Measurements from ENCODE around the gene IFT57.

The IFT57 gene

DNA sequence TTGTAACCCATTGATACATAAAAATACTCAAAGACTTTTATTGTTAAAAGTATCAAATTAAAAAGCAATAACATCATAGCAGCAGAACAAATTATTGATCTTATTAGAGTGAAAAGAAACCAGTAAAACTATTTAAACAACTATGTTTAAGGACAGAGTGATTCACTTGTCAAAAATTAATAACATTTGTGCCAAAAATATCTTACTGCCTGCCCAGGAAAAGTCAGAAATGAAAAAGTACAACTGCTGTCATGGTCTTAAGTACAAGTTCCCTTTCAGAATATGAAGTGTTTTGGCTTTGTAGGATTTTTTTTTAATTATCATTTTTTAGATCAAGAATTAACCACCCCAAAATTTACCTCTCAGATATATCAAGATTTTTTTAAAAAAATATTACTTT, 3.4 kb downstream of the IFT57 start:
- no peak for DNase-seq

DNA sequence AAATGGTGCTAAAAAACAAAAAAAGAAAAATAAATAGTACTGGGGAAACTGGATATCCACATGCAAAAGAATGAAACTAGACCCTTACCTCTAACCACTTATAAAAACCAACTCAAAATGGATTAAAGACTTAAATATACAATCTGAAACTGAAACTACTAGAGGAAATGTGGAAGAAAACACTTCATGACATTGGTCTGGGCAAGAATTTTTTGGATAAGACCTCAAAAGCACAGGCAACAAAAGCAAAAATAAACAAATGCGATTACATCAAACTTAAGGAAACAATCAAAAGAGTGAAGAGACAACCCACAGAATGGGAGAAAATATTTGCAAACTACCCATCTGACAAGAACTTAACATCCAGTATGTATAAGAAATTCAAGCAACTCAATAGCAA, 6.4 kb downstream of the IFT57 start:
- no peak for DNase-seq

DNA sequence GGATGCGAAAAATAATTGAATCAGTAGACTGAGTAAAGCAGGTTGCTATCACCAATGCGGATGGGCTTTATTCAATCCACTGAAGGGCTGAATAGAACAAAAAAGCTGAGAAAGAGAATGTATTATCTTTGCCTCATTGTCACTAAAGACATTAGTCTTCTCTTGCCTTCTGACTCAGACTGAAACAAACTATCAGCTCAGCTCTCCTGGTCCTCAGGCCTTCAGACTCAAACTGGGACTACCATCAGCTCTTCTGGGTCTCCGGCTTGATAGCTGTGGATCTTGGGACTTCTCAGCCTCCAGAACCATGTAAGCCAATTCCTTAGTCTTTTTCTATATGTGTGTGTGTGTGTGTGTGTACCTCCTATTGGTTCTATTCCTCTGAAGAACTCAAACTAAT, 12.6 kb downstream of the IFT57 start:
- no peak for DNase-seq

DNA sequence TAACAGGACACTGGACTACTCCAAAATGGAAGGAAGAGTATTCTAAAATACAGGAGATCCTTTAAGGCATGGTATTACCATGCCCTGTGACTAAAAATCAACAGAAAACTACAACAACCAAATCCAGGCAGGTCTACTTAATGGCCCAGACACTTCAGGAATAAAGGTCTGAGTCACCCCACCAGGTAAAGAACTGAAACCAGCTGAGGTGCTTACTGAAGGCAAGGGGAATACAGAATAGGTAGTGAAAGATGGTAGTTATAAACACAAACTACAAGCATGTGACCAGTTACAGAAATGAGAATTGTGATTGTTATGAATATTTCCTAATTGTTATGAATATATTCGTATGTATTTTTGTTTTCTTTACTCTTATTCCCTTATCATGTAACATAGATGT, 13.4 kb downstream of the IFT57 start:
- no peak for DNase-seq

DNA sequence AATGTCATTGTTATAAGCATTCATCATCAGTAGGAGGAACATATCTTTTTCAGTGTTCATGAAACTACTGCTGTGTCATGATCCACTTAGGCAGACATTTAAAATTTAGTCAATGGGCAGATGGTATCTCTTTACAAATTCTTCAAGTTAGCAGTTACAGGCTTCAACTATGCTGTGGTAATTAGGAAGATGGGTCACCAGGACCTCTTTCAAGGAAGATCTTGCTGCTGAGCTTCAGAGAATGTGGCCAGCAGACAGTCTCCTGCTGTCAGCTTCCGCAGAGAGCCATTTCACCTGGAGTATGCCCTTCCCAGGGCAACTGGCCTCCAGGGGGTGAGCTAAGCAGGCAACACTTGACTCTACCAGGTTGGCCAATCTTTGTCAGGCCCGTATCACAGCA, 19.4 kb downstream of the IFT57 start:
- DNase-seq = no peak

DNA sequence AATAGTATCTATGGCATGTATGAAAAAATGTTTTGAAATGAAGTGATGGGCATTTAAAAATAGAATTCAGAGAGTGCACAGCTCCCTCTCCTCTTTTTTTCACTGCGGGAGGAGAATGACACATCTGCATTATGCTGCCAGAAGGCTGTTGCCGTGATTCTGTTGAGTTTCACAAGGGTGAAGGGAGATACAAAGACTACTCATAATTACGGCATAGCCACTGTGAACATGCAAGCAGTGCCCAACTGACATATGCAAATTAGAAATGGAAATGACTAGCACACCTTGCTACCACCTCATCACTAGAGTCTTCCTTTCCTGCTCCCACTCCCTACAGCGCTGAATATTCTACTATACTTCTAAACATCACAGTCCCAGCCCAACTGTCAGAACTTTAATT, 20.1 kb downstream of the IFT57 start:
- DNase-seq = no peak

DNA sequence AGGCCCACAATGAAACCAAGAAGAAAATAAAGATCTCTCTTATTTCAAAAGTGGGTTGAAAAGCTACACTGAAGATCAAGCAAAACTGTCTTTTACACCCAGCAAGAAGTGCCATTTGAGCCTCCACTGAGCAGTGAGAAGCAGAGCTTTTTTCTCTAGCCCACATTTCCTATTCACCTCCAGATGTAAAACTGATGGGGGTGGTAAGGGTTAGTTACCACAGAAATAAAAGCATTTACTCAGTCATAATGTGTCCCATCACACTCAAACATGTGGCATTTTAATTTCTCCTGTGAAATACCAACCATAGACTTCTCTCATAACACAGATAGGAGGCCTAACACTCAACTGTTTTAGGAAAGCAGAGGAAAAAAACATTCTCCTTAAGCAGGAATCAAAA, 21.0 kb downstream of the IFT57 start:
- no peak for DNase-seq

DNA sequence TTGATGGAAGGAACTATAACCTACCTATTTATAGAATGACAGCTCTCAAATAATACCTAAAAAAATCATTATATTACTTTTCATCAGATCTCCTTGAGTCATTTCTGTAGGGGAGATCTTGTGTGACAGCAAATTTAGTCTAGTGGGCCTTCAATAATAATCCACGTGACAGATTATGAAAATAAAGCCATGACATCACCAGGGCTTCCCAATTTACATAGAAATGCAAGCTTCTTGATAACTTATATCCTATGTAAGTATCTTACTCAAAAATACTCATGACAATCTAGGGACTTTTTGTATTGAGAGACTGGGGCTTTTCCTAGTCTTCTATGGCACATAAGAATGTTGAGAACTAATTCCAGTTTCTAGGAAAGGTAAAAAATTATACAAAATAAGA, 21.6 kb downstream of the IFT57 start:
- no peak for DNase-seq

DNA sequence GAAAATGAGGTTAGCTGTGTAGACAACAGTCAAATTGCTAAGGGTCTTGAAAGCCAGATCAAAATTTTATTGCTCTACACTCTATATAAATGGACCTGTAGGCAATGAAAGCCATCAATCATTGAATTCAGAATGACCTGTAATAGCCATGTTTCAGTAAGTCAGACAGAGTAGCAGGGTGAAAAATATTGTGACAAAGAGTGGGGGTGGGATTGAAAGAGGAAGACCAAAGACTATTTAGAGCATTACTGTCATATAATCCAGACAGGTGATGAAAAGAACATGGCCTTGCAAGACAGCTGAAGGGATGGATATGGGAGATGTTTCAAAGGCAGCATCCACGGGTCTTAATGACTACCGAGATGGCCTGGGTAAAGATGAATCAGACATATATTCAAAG, 22.2 kb downstream of the IFT57 start:
- DNase-seq = no peak

DNA sequence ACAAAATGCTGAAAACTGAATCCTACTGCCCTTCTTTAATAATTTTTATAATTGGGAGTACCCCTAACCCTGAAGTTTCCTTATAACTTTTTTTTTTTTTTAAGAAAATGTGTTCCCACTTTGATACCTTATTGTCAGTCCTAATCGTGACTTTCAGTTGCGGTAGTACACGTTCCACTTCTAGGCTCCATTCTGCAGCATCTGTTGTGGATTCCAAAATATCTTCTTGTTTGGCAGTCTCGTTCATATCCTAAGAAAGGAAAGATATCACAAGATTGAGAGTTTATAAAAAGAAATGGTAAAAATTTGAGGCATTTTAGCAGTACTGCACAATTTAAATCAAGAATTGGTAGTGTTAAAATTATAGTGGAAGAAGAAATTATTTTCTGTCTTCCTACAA, 30.8 kb downstream of the IFT57 start:
- no peak for DNase-seq

DNA sequence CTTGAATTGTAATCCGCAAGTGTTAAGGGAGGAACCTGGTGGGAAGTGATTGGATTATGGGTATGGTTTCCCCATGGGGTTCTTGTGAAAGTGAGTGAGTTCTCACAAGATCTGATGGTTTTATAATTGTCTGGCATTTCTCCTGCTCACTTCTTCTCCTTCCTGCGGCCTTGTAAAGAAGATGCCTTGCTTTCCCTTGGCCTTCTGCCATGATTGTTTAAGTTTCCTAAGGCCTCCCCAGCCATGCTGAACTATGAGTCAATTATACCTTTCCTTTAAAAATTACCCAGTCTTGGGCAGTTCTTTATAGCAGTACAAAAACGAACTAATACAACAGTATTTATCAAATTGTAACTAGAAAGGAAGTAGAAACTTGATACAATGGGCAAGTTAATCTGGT, 31.9 kb downstream of the IFT57 start:
- no peak for DNase-seq

DNA sequence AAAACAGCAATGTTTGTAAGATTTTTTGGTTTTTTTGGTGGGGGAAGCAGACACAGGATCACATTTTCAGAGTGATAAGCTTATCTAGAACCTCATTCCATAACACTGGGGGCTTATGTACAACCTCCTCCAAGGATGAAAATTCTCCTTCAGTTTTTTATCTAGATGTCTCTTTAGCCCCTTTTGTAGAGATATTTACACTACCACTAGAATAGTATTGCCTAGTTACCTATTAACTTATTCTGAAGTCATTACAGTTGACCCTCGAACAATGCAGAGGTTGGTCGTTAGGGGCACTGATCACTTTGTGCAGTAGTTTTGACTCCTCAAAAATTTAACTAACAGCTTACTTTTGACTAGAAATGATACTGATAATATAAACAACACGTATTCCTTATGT, 32.8 kb downstream of the IFT57 start:
- no peak for DNase-seq

DNA sequence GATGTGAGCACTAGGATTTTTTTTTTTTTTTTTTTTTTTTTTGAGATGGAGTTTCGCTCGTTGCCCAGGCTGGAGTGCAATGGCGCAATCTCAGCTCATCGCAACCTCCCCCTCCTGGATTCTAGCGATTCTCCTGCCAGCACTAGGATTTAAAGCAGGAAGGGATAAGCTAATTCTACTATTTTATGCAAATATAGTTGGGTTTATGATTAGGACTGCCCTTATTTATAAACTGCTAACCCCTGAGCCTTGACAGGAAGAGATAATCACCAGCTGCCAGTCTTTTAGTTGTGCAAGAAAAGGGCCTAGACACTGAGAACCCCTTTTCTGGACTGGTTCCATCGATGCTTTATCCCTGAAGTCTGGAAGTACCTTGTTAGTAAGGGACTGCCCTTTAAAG, 36.7 kb downstream of the IFT57 start:
- DNase-seq = no peak

DNA sequence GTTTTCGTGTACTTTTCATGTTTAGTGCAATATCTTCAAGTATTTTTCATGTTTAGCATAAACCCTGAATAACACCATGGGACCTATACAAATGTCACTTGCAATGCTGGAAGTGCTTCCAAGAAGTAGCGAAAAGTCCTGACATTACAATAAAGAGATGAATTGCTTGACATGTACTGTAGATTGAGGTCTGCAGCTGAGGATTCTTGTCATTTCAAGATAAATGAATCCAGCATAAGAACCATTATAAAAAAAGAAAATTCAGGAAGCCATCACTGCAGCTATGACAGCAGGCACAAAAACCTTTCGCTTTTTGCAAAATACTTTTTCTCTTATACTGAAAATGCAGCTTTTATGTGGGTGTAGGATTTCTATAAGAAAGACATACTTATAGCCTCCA, 37.4 kb downstream of the IFT57 start:
- no peak for DNase-seq

DNA sequence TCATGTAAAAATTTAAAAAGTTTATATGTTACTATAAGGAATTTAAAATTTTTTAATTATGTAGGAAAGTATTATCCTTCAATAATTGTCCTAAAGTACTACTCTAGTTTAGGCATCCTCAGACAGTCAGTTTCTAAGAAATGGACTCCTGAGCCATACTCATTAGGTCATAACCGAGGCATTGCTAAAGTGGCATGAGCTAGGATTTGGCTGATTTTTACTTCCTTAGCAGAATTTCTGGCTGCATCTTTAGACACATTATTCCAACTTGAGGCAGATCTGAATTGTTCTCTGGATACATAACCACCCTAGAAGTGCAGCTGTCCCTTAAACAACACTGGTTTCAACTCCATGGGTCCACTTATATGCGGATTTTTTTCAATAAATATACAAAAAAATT, 38.3 kb downstream of the IFT57 start:
- DNase-seq = no peak

DNA sequence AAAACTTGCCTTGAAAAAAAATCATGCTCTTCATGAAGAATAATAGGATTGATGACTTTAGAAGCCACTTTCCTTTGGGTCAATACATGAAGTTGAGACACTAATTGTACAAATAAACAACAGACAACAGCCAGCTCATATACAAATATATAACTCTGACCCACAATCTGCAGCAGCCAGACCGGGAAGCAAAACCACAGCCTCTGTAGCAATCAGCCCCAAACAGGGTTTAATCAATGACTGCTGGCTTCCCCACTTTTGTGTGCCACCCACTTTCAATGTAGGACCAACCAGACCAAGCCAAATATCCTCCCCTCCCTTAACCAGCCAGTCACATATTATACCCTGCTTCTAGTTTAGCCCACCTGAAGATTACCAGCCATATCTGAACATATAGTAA, 39.0 kb downstream of the IFT57 start:
- DNase-seq = no peak

DNA sequence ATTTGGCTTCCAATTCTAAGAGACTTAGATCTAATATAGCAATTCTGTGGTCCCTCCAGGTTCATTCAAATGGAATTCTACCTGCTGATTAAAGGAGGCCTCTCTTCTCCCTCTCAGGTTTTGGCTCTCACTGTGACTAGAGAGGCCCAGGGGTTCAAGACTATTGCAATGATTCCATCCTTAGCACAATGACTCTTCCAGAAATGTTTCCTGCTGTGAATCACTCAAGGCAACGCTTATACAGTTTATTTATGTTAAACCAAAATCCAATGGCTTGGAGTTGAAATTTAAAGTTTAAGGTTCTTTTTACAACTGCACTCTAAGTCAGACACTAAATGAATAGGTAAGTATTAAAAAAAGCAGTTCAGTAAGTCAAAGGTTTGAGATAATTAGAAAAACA, 39.9 kb downstream of the IFT57 start:
- no peak for DNase-seq

DNA sequence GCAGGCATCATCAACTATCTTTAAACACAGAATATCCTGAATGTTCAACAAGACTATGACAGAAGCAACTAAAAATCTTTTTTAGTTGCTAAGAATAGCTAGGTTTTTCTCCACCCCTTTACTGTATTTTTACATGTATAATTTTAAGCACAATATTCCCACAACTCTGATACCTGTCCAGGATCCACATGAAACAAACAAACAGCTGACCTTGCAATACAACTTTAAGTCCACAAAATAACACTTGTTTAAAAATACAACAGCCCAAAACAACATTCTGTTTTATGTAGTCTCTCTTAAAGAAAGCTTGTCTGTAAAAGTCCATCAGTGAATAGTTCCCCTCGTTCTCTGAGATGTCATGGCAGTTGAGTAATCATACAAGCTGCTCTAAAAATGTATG, 41.1 kb downstream of the IFT57 start:
- DNase-seq = no peak

DNA sequence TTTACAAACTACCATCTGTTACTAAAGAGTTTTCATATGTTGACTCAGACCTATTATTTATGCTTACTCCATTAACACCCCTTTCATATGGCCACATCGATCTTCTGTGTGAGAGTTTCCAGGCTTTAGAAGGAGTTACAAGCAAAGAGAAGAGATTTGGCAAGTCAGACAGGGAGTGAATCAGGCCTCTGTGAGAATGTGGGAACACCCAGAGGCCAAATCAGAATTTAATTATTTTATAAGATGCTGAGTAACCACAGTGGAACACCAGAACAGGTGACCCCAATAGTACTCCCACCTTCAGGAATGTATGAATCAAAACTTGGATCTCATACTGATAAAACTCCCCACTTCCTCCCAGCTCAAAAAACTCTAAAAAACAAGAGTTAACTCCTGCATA, 42.0 kb downstream of the IFT57 start:
- DNase-seq = no peak

DNA sequence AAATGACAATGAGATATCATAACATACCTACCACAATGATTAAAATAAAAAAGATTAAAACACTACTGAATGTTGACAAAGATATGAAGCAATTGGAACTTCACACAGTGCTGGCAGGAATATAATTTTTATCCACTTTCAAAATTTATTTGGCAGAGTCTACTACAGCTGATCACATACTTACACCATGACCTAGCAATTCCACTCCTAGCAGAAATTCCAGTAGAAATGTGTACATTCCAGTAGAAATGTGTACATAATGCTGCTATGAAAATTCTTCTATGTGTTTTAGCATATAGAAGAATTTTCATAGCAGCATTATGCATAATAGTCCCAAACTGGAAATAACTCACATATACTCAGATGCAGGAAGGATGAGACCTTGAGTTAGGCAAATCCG, 43.5 kb downstream of the IFT57 start:
- no peak for DNase-seq

DNA sequence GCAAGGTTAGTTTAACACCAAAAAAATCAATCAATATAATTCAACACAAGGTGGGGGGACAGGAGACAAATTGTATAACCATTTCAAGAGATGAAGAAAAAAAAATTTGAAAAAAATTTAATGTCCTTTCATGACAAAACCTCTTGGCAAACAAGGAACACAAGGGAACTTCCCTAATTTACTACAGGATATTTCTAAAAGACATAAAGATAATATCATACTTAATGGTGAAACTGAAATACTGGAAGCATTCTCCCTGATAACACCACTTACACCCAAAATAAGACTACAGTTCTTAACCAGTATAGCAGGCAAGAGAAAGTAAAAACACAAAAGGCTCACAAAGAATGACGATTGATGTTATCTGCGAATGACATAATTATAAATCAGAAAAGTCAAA, 44.7 kb downstream of the IFT57 start:
- DNase-seq = no peak

DNA sequence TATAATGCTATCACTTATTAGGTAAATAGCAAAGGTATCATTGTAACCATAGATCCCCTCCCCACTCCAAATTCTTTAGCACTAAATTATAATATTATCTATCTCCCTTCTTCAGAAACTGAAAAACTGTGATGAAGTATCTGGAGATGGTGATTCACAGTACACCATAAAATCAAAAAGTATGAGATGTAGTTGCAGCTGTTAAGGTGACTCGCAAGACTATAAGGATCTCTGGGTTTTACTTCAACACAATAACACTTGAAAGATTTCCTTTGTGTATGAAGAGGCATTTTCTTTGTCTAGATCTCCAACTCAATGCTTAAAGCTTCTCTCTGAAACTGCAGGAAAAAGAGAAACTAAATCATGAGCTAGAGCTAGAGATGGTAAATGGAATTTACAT, 46.9 kb downstream of the IFT57 start:
- no peak for DNase-seq

DNA sequence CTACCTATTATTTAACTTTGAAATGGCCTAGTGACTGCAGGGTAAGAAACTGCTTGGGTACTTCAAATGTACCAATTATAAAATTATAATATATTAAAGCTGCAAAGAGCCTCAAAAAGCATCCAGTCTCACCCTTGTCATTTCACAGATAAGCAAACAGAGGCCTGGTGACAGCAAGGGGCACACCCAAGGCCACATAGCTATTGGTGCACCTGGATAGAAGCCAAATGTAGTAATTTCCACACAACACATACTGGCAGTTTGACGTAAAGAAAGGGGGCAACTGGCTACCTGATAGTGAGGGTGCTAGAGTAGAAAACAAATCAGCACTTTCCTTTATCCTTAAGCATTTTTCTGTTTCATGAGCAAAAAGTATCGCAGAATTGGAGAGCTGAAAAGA, 51.1 kb downstream of the IFT57 start:
- DNase-seq = no peak

DNA sequence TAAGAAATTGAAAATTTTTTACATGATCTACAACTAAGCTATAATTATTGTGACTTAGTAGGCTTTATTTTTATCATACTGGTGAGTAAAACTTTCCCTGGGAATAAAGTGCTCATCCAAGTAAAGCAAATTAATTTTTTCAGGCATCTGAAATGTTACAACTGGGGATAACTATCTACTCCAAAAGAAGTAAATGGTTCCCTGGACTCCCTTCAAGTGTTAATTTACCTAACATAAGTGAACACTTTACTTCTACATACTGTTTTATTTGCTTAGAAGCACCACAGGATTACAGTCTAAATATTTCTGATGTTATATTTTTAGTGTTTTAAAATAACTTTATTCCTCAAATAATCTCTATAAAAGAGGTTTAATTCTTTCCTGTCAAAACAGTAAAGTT, 57.8 kb downstream of the IFT57 start:
- DNase-seq = no peak

DNA sequence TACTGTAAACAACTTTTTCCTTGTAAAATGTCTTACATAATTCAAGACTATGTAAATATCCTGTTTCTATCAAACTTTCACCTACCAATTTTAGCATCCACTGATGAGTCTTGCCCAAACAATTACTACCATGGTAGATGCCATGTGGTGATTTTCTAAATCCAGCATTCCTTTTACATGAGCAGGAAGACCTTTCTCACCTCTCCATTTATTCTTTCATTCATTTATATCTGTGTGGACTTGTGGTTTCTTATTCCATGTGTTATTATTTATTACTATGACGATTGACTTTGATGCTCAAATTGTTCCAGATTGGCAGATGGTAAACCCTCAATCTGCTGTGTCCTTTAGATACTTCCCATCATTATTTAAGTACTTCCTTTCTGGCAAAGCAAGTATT, 62.4 kb downstream of the IFT57 start:
- no peak for DNase-seq

DNA sequence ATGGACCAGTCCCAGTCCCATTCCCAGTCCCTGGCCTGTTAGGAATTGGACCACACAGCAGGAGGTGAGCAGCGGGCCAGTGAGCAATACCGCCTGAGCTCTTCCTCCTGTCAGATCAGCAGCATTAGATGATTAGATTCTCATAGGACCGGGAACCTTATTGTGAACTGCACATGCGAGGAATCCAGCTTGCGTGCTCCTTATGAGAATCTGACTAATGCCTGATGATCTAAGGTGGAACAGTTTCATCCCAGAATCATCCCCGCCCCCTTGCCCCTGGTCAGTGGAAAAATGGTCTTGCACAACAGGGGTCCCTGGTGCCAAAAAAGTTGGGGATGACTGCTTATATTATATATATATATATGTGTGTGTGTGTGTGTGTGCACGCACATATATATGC, 63.1 kb downstream of the IFT57 start:
- DNase-seq = no peak

DNA sequence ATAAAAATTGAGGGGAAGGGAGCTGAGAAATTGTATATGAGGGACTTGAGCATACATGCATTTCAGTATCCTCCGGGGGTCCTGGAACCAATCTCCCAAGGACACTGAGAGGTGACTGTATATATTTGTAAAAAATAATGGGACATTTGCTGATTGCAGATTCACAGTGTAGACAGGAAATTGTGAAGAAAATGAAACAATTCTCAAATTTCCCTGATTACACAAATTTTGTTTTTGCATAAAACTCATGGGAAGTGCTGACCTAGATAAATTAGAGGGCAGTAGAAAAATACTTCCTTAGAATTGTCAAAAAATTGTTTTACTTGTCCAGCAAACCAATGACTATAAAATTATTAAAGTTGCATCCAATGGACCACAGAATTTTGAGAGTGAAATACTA, 64.0 kb downstream of the IFT57 start:
- DNase-seq = no peak
